Transverse colon (tissue), 4 donors: Measurements from ENCODE around the gene DHRS1. TPM values are rescaled to one million over a fixed set of nuclear protein-coding genes. Genes with fewer than 3 reads are reported as not detected.

Experiments
- DNase-seq: peaks from one replicate; pipeline ENCODE4 v3.0.0-alpha.2; 2019
- H3K27ac ChIP-seq, 4 donors: fragments of 200-600 bp; sonication (generic); 2 replicates each; pipeline ENCODE4 v1.5.1; 2016 to 2018; ENCODE audit warnings: inconsistent platforms in 4 of 4
- H3K27me3 ChIP-seq: fragments of 200-600 bp; sonication (generic); 2 replicates; pipeline ENCODE4 v1.5.1; 2017; ENCODE audit warnings: inconsistent platforms
- H3K36me3 ChIP-seq, 4 donors: fragments of 200-600 bp; sonication (generic); 2 replicates each; pipeline ENCODE4 v1.5.1; 2017 to 2019; ENCODE audit warnings: inconsistent platforms in 4 of 4
- H3K4me1 ChIP-seq, 4 donors: fragments of 200-600 bp; sonication (generic); 2 replicates each; pipeline ENCODE4 v1.5.1; 2017 to 2020; ENCODE audit warnings: inconsistent platforms in 4 of 4
- H3K4me3 ChIP-seq, 4 donors: fragments of 200-600 bp; sonication (generic); 1 replicate in 1 of 4; 2 replicates in 3 of 4; pipeline versions ENCODE4 v1.5.1 to v1.6.1; 2017 to 2019; ENCODE audit warnings: inconsistent platforms in 4 of 4
- H3K9me3 ChIP-seq, 2 donors: fragments of 200-600 bp; sonication (generic); 2 replicates each; pipeline ENCODE4 v1.5.1; 2017 to 2019; ENCODE audit warnings: inconsistent platforms in 2 of 2
- EP300 ChIP-seq: sonication (generic); formaldehyde crosslinking; IDR thresholded peaks from one replicate; pipeline ENCODE4 v1.6.1; 2017; ENCODE audit warnings: antibody characterized with exemption, low read depth
- POLR2A ChIP-seq: fragments of 450-650 bp; IDR thresholded peaks from one replicate; pipeline ENCODE4 v1.6.1; 2016; ENCODE audit warnings: antibody characterized with exemption, mild to moderate bottlenecking, moderate library complexity
- POLR2AphosphoS5 ChIP-seq, 3 donors: sonication (generic); formaldehyde crosslinking; IDR thresholded peaks; one replicate each; pipeline ENCODE4 v1.6.1; 2016; ENCODE audit warnings: antibody characterized with exemption in 3 of 3
- whole genome bisulfite sequencing, 2 donors: methylation state at CpG; one replicate each; pipeline ENCODE4 v1.1.5; 2018; ENCODE audit warnings: low coverage in 1 of 2; 5-methylcytosine and 5-hydroxymethylcytosine counted together
- in situ Hi-C, 4 donors: fragments of 200-750 bp; cut with MboI; loops; one replicate each; pipeline versions ENCODE4 v1.15.0 to v1.15.1; 2017; ENCODE audit warnings: low sequenced_read_pairs in 3 of 4, low pct_ligation_motif_present in 1 of 4, low pct_unique_long_range_greater_than_20kb in 1 of 4
- intact Hi-C: fragments of 100-400 bp; cut with DNase I; formaldehyde crosslinking; loops from one replicate; pipeline ENCODE4 v1.15.1; 2023; ENCODE audit warnings: low total_unique reads
- total RNA-seq, 4 donors: library from RNA; depleted of rRNA; stranded (reverse); fragments of >200 nt; gene quantifications; one replicate each; pipeline ENCODE4 v1.1.0, GENCODE V29; 2016
- TF ChIP-seq, protein P1 (sequence below), 5 experiments: fragments of 200-600 bp in 3 of 5; fragments of 450-650 bp in 2 of 5; sonication (generic) in 3 of 5; IDR thresholded peaks; 1 replicate in 2 of 5; 2 replicates in 3 of 5; pipeline ENCODE4 v1.5.1; 2016 to 2017; ENCODE audit warnings: antibody characterized with exemption in 5 of 5, inconsistent platforms in 3 of 5, mild to moderate bottlenecking in 2 of 5, moderate library complexity in 1 of 5

The DHRS1 gene
- total RNA-seq, 4 donors from 2014 or later, result 84.2 to 106 (median 94.6) TPM

DNA sequence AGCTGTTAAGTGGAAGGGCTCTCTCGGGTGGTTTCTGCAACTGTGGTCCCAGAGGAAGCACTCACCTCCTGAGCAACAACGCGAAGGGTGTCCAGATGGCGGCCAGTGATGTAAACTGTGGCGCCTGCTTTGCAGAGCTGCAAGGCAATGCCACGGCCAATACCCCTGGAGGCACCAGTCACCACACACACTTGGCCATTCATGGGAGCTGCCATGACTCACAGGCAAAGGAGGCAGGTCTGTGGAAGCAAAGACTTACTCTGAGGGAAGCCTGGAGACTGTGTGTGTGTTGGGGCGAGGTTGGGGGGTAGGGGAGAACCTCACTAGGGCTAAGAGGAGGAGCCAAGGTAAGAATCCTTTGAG is 707 bp downstream of the DHRS1 start:
- Histone ChIP-seq H3K9me3 (no peaks in the 10 kb centered on the region), H3K27ac (peak overlapping the region; percentile 89 to 94 (median 92)), H3K27me3 (no peaks in the 10 kb centered on the region), H3K4me1 (peaks cover 18 to 43% (median 24%) of the 10 kb centered on the region in 4 donors), H3K4me3 (peak overlapping the region; percentile 72 to 91 (median 79)), H3K36me3 (peaks cover 0 to 34% (median 15%) of the 10 kb centered on the region in 4 donors)
- TF ChIP-seq POLR2AphosphoS5 (IDR thresholded peaks at IDR 0.05) (no peak), POLR2A (no peak), EP300 (no peak)
- TF ChIP-seq, protein P1, sequence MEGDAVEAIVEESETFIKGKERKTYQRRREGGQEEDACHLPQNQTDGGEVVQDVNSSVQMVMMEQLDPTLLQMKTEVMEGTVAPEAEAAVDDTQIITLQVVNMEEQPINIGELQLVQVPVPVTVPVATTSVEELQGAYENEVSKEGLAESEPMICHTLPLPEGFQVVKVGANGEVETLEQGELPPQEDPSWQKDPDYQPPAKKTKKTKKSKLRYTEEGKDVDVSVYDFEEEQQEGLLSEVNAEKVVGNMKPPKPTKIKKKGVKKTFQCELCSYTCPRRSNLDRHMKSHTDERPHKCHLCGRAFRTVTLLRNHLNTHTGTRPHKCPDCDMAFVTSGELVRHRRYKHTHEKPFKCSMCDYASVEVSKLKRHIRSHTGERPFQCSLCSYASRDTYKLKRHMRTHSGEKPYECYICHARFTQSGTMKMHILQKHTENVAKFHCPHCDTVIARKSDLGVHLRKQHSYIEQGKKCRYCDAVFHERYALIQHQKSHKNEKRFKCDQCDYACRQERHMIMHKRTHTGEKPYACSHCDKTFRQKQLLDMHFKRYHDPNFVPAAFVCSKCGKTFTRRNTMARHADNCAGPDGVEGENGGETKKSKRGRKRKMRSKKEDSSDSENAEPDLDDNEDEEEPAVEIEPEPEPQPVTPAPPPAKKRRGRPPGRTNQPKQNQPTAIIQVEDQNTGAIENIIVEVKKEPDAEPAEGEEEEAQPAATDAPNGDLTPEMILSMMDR (IDR thresholded peaks at IDR 0.05), result no peak
- intact Hi-C loops (loop anchor here (5.0 kb wide), 1 partner anchor 162 kb away; the partner anchor contains the start of gene PSME1), in situ Hi-C loops (loop anchor here in 1 of 4 donors (5.0 kb wide), 1 partner anchor 57 kb away; the partner anchor contains the start of gene TINF2)
- no peak for DNase-seq
- 35 to 67% methylated on average over 5 to 7 of the region's 7 CpGs for WGBS, 2 donors

DNA sequence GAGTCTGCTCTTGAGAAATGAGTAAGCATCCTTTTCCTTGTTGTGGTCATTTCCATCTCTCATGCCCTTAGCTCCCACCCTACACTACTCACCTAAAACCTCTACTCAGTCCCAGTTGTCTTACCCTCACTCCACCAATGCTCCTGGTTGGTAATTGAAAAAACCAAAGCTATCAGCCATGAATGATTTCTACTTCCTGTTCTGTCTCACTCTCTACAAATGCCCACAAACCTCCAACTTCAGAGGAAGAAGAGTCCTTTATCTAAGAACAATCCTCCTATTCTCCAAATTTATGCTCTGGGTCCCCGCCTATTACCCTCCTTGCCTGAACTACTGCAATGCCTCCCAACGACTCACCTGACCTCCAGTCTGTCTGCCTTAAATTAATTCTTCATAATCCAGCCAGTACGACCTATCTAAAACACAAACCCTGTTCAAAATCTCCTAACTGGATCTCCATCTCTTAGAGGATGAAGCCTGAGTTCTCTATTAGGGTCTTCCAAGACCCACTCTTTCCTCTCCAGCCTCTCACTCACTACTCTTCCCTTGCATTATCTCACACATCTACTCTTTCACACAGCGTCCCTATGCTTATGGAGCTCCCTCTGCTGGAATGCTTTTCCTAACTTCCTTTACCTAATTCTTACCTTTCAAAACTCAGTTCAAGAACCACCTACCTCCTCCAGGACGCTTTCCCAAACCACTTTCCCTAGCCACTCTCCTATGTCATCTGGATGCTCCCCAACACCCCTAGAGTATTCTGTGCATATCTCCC is 2.2 kb downstream of the DHRS1 start:
- 38 to 40% methylated on average over 5 of the region's 5 CpGs for WGBS, 2 donors
- Histone ChIP-seq H3K4me3 (no peak overlapping the region), H3K9me3 (no peaks in the 10 kb centered on the region), H3K36me3 (peaks cover 0 to 27% (median 10%) of the 10 kb centered on the region in 4 donors), H3K27ac (peak overlapping the region in 2 of 4 donors; percentile 15 to 21), H3K27me3 (no peaks in the 10 kb centered on the region), H3K4me1 (peaks cover 18 to 43% (median 24%) of the 10 kb centered on the region in 4 donors)
- intact Hi-C loops, result loop anchor here (5.0 kb wide), 1 partner anchor 160 kb away; the partner anchor contains the start of gene PSME1
- TF ChIP-seq POLR2AphosphoS5 (IDR thresholded peaks at IDR 0.05), result no peak
- TF ChIP-seq, protein P1 (IDR thresholded peaks at IDR 0.05), result peak; percentile 10 to 57 (median 41)
- in situ Hi-C loops, result loop anchor here in 1 of 4 donors (5.0 kb wide), 1 partner anchor 55 kb away; the partner anchor contains the start of gene TINF2
- no peak for DNase-seq

DNA sequence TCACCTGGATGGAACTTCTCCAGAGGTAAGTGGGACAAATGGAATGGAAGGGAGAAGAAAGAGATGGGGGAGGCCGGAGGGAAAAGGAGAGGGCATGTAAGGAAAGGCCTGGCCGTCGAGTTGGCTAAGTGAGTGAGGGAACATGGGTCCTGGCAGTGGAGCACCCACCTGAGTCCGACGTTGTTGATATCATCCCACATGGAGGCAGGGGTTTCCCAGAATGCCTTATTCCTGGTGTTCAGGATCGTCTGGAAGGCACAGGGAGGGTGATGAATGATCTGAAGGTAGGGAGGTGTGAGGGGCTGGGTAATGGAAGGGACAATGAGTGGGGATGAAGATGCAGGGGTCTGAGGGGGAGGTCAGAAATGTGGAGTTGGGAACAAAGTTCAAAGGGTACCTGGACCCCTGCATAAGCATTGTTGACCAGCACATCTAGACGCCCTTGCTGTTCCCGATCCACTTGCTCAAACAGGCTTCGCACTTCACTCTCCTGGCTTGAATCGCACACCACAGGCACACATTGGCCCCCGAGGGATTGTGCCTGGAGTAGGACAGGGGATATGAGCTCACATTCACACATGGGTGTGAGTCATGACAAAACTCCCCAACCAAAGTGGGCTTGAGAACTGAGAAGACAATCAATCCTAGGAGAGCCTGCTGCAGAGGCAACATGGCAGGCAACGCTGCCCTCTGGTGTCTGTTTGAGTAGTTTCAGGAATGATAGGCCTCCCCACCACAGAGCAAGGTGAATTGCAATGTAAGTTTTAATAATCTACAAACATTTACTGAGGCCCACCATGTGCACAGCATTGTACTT is 3.0 kb downstream of the DHRS1 start:
- DNase-seq, result peak; percentile 54
- Histone ChIP-seq H3K27ac (peak overlapping the region in 1 of 4 donors; percentile 28), H3K4me3 (no peak overlapping the region), H3K36me3 (peaks cover 0 to 23% (median 9%) of the 10 kb centered on the region in 4 donors), H3K27me3 (no peaks in the 10 kb centered on the region), H3K4me1 (peaks cover 18 to 43% (median 24%) of the 10 kb centered on the region in 4 donors), H3K9me3 (no peaks in the 10 kb centered on the region)
- intact Hi-C loops, result loop anchor here (5.0 kb wide), 1 partner anchor 159 kb away; the partner anchor contains the start of gene PSME1
- in situ Hi-C loops, result loop anchor here in 1 of 4 donors (5.0 kb wide), 1 partner anchor 54 kb away; the partner anchor contains the start of gene TINF2
- TF ChIP-seq, protein P1 (IDR thresholded peaks at IDR 0.05), result peak; percentile 49 to 70 (median 68)
- no peak for TF ChIP-seq POLR2A
- 64 to 73% methylated on average over 8 to 12 of the region's 12 CpGs for WGBS, 2 donors

DNA sequence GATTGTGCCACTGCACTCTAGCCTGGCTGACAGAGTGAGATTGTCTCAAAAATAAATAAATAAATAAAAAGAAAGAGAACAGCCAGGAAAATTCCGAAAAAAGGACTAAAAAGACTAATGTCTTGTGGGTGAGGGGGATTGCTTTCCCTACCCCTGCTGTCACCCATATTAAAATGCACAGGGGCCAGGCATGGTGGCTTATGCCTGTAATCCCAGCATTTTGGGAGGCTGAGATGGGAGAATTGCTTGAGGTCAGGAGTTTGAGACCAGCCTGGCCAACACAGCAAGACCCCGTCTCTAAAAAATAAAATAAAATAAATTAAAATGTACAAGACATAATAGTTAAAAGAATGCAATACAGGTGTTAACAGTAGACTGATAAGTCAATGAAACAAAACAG is 6.1 kb downstream of the DHRS1 start:
- Histone ChIP-seq H3K9me3 (no peaks in the 10 kb centered on the region), H3K4me3 (no peak overlapping the region), H3K4me1 (peaks cover 1 to 21% (median 6%) of the 10 kb centered on the region in 4 donors), H3K36me3 (peaks cover 0 to 37% (median 17%) of the 10 kb centered on the region in 4 donors), H3K27me3 (no peaks in the 10 kb centered on the region), H3K27ac (no peak overlapping the region)
- TF ChIP-seq, protein P1 (IDR thresholded peaks at IDR 0.05), result no peak
- TF ChIP-seq POLR2A (no peak), EP300 (no peak), POLR2AphosphoS5 (IDR thresholded peaks at IDR 0.05) (no peak)
- in situ Hi-C loops, result loop anchor here in 1 of 4 donors (5.0 kb wide), 1 partner anchor 46 kb away; no protein-coding TSS in a partner anchor
- intact Hi-C loops, result no loop called here
- no peak for DNase-seq
- 93 to 96% methylated on average over 2 of the region's 2 CpGs for WGBS, 2 donors
